Measurements from ENCODE around the gene SLC37A1.

GRCh38 chr21:42598159-42598735 is 84.6 kb downstream of the SLC37A1 start:
- TF ChIP-seq POLR2A (IDR thresholded peaks at IDR 0.05) (no peak), CTCF (IDR thresholded peaks at IDR 0.05) (no peak)

Measured in uterus (tissue), 2 donors.